Measurements from ENCODE around the gene LRP5.

Gene LRP5

DNA sequence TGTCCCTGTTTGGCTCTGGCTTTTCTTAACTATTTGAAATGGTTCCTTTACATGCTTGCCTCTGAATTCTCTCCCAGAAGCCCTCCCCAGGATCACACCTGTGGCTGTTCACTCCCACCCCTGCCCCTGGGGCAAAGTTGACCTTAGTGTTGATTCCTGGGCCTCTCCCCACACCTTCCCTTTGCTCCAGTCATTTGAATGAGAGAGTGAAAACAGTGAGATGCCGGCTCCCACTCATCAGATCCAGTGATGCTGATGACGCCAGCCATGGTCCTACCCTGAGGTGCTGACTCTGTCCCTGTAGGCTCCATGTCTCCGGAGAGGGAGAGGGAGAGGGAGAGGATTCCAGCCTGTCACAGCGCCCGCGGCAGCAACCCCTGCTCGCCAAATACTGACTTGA is 40.7 kb downstream of the LRP5 start:
- peaks cover 15 to 96% (median 83%) of the 10 kb centered on the region in 4 donors for H3K4me1 ChIP-seq
- no peak for DNase-seq
- intact Hi-C loops (cut with DNase I; ENCODE audit: low total_unique reads), result no loop called here
- no peak overlapping the region for H3K4me3 ChIP-seq
- no peaks in the 10 kb centered on the region for H3K9me3 ChIP-seq
- H3K27me3 ChIP-seq, result no peaks in the 10 kb centered on the region
- TF ChIP-seq, protein P1, sequence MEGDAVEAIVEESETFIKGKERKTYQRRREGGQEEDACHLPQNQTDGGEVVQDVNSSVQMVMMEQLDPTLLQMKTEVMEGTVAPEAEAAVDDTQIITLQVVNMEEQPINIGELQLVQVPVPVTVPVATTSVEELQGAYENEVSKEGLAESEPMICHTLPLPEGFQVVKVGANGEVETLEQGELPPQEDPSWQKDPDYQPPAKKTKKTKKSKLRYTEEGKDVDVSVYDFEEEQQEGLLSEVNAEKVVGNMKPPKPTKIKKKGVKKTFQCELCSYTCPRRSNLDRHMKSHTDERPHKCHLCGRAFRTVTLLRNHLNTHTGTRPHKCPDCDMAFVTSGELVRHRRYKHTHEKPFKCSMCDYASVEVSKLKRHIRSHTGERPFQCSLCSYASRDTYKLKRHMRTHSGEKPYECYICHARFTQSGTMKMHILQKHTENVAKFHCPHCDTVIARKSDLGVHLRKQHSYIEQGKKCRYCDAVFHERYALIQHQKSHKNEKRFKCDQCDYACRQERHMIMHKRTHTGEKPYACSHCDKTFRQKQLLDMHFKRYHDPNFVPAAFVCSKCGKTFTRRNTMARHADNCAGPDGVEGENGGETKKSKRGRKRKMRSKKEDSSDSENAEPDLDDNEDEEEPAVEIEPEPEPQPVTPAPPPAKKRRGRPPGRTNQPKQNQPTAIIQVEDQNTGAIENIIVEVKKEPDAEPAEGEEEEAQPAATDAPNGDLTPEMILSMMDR (IDR thresholded peaks at IDR 0.05), result no peak
- peak overlapping the region; percentile 85 to 98 for H3K27ac ChIP-seq
- H3K36me3 ChIP-seq, result peaks cover 0 to 12% (median 2%) of the 10 kb centered on the region in 3 donors

DNA sequence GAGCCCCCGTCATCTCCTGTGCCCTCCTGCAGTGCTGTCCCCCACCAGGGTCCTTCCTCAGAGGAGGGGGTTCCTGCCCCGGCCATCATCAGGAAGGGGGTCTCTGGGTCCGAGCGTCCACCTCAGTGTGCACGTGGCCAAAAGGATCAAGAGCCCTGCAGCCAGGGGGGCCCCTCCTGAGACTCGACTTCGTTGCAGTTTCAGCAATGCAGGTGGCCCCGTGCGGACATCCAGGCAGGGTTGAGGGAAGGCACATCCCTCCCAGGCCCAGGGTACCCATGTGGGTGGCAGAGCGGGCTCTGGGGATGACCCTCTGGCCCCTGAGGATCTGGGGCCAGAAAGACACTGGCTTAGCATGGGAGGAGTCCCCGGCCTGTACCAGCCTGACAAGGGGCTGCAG is 41.3 kb downstream of the LRP5 start:
- Histone ChIP-seq H3K9me3 (no peaks in the 10 kb centered on the region), H3K27me3 (no peaks in the 10 kb centered on the region), H3K27ac (peak overlapping the region; percentile 85 to 98), H3K36me3 (peaks cover 0 to 18% (median 7%) of the 10 kb centered on the region in 3 donors), H3K4me1 (peaks cover 15 to 98% (median 86%) of the 10 kb centered on the region in 4 donors), H3K4me3 (peak overlapping the region in 1 of 2 donors; percentile 8)
- intact Hi-C loops (cut with DNase I; ENCODE audit: low total_unique reads), result no loop called here
- TF ChIP-seq, protein P1 (IDR thresholded peaks at IDR 0.05), result no peak
- no peak for DNase-seq

DNA sequence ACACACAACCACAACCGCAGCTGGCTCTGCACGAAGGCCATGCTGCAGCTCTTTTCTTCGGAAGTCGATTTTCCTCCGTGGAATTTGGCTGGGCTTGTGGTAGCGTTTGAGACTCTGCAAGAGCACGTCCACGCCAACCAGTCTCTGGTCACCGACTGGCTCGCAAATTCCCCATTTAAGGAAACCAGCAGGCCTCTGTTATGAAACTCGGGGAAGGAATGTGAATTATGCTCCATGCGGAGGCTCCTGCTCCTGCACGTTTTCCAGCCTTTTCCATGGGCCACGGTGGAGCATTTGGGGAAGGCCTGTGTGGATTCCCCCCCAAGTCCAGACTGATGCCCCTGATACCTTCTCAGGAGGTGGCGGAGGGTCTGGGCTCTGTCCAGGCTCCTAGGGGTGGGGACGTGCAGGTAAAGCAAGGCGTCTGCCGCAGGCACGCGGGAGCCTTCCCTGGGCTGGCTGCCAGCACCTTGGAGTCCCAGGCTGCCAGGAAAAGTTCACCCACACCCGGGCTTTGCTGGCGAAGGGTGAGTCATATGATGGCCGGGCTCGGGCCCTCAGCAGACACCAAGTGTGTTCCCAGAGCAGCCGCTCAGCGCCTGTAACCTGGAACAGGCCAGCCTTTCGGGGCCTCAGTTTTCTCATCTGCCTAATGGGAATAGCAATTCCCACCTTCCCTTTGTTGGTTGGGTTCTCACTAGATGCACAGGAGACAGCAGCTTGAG is 41.9 kb downstream of the LRP5 start:
- intact Hi-C loops (cut with DNase I; ENCODE audit: low total_unique reads), result no loop called here
- TF ChIP-seq, protein P1 (IDR thresholded peaks at IDR 0.05), result peak in 1 of 2 experiments; percentile 12

DNA sequence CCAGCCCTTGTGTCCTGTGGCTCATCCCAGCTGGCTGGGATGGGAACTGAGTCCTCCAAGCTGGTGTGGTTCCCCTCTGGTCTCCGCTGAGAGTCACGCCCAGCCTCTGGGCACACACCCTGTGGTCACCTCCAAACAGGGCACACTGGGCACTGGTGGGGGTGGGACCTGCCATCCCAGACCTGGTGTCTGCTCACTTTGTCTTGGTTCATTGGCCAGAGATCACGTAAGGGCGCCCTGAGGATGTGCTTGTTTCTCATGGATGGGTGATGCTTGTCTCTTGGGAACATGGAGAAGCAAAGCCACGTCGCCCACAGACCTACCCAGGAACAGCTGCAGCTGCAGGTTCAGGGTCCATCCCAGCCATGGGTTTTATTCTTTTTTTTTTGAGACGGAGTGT is 43.1 kb downstream of the LRP5 start:
- peak overlapping the region; percentile 85 to 98 for H3K27ac ChIP-seq
- peaks cover 15 to 90% (median 72%) of the 10 kb centered on the region in 4 donors for H3K4me1 ChIP-seq
- intact Hi-C loops (cut with DNase I; ENCODE audit: low total_unique reads), result no loop called here
- H3K9me3 ChIP-seq, result no peaks in the 10 kb centered on the region
- no peaks in the 10 kb centered on the region for H3K27me3 ChIP-seq
- H3K4me3 ChIP-seq, result no peak overlapping the region
- peaks cover 13 to 26% (median 17%) of the 10 kb centered on the region in 3 donors for H3K36me3 ChIP-seq
- no peak for DNase-seq
- TF ChIP-seq, protein P1 (IDR thresholded peaks at IDR 0.05), result no peak

More for the DNA sequence above, 41.9 kb downstream of the LRP5 start:
- DNase-seq, result peak; percentile 86 to 97
- Histone ChIP-seq H3K36me3 (peaks cover 6 to 23% (median 13%) of the 10 kb centered on the region in 3 donors), H3K4me1 (peaks cover 15 to 100% (median 84%) of the 10 kb centered on the region in 4 donors), H3K27ac (peak overlapping the region; percentile 85 to 98), H3K27me3 (no peaks in the 10 kb centered on the region), H3K4me3 (peak overlapping the region; percentile 13 to 19), H3K9me3 (no peaks in the 10 kb centered on the region)

DNA sequence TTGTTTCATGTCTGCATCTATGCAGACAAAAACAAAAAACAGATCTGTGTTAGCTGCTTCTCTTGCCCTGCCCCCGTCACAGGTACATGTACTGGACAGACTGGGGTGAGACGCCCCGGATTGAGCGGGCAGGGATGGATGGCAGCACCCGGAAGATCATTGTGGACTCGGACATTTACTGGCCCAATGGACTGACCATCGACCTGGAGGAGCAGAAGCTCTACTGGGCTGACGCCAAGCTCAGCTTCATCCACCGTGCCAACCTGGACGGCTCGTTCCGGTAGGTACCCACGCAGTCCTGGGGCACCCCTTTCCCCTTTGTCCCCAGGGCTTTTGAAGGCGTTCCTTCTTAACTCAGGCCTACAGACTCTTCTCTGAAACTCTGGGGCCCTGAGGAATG is 45.2 kb downstream of the LRP5 start:
- peak in 1 of 2 donors; percentile 67 for DNase-seq
- intact Hi-C loops (cut with DNase I; ENCODE audit: low total_unique reads), result no loop called here
- H3K9me3 ChIP-seq, result no peaks in the 10 kb centered on the region
- H3K4me1 ChIP-seq, result peaks cover 8 to 69% (median 51%) of the 10 kb centered on the region in 4 donors
- peak overlapping the region; percentile 62 to 98 for H3K27ac ChIP-seq
- TF ChIP-seq, protein P1 (IDR thresholded peaks at IDR 0.05), result no peak
- H3K27me3 ChIP-seq, result no peaks in the 10 kb centered on the region
- H3K4me3 ChIP-seq, result no peak overlapping the region
- peaks cover 13 to 40% (median 22%) of the 10 kb centered on the region in 3 donors for H3K36me3 ChIP-seq

All from tibial artery (tissue), 4 donors.